ENCODE measurements around the gene GBP7. TPM values are rescaled to one million over a fixed set of nuclear protein-coding genes. Genes with fewer than 3 reads are reported as not detected.

GBP7 gene
- total and polyA plus RNA-seq, 2 donors from 2014 or later, result not detected

DNA sequence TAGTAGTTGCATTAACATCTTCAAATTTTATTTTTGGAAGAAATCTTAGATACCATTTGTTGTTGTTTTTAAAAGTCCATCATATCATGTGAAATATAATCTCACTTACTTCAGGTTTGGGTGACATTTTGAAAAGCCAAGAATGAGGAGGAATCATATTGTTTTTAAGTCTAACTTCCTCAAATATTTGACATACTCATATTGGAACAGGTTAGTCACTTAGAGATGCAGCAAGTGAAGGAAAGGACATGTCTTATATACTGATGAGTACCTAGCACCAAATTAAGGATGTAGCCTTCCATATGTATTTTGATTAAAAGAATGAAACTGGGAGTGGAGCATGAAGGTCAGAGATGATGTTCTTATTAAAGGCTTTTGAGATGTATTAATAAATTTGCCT lies 73.8 kb downstream of the GBP7 start:
- Histone ChIP-seq H3K27me3 (ENCODE audit: control insufficient read depth, insufficient read depth, low read length) (no peaks in the 10 kb centered on the region), H3K4me3 (ENCODE audit: low read length in 3 of 3) (no peak overlapping the region), H3K9me3 (ENCODE audit: control insufficient read depth in 2 of 3, insufficient read depth in 1 of 3, low read length in 3 of 3) (no peaks in the 10 kb centered on the region), H3K27ac (ENCODE audit: low read depth in 2 of 2, low read length in 2 of 2) (no peak overlapping the region), H3K4me1 (ENCODE audit: control insufficient read depth in 2 of 3, insufficient read depth in 2 of 3, low read depth in 1 of 3, low read length in 3 of 3) (no peaks in the 10 kb centered on the region), H3K9ac (ENCODE audit: low read length in 3 of 3) (no peak overlapping the region), H3K36me3 (ENCODE audit: control insufficient read depth in 2 of 3, insufficient read depth in 3 of 3, low read length in 3 of 3) (peaks cover 0 to 3% (median 0%) of the 10 kb centered on the region in 3 donors)
- no peak for DNase-seq
- intact Hi-C loops (cut with DNase I), result no loop called here
- FAIRE-seq, result no peak
- TF ChIP-seq, protein P1, sequence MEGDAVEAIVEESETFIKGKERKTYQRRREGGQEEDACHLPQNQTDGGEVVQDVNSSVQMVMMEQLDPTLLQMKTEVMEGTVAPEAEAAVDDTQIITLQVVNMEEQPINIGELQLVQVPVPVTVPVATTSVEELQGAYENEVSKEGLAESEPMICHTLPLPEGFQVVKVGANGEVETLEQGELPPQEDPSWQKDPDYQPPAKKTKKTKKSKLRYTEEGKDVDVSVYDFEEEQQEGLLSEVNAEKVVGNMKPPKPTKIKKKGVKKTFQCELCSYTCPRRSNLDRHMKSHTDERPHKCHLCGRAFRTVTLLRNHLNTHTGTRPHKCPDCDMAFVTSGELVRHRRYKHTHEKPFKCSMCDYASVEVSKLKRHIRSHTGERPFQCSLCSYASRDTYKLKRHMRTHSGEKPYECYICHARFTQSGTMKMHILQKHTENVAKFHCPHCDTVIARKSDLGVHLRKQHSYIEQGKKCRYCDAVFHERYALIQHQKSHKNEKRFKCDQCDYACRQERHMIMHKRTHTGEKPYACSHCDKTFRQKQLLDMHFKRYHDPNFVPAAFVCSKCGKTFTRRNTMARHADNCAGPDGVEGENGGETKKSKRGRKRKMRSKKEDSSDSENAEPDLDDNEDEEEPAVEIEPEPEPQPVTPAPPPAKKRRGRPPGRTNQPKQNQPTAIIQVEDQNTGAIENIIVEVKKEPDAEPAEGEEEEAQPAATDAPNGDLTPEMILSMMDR (IDR thresholded peaks at IDR 0.05; ENCODE audit: borderline replicate concordance, extremely low read depth, insufficient read depth), result no peak

GRCh38 chr1:89100412-89100811 lies 75.4 kb downstream of the GBP7 start:
- Histone ChIP-seq H3K4me3 (ENCODE audit: low read length in 3 of 3) (no peak overlapping the region), H3K9me3 (ENCODE audit: control insufficient read depth in 2 of 3, insufficient read depth in 1 of 3, low read length in 3 of 3) (peaks cover 0 to 5% (median 0%) of the 10 kb centered on the region in 3 donors), H3K4me1 (ENCODE audit: control insufficient read depth in 2 of 3, insufficient read depth in 2 of 3, low read depth in 1 of 3, low read length in 3 of 3) (no peaks in the 10 kb centered on the region), H3K9ac (ENCODE audit: low read length in 3 of 3) (no peak overlapping the region), H3K27me3 (ENCODE audit: control insufficient read depth, insufficient read depth, low read length) (no peaks in the 10 kb centered on the region), H3K27ac (ENCODE audit: low read depth in 2 of 2, low read length in 2 of 2) (no peak overlapping the region), H3K36me3 (ENCODE audit: control insufficient read depth in 2 of 3, insufficient read depth in 3 of 3, low read length in 3 of 3) (peaks cover 0 to 1% (median 0%) of the 10 kb centered on the region in 3 donors)
- DNase-seq (no peak), FAIRE-seq (no peak)
- TF ChIP-seq, protein P1 (IDR thresholded peaks at IDR 0.05; ENCODE audit: borderline replicate concordance, extremely low read depth, insufficient read depth), result no peak
- intact Hi-C loops (cut with DNase I), result no loop called here

DNA sequence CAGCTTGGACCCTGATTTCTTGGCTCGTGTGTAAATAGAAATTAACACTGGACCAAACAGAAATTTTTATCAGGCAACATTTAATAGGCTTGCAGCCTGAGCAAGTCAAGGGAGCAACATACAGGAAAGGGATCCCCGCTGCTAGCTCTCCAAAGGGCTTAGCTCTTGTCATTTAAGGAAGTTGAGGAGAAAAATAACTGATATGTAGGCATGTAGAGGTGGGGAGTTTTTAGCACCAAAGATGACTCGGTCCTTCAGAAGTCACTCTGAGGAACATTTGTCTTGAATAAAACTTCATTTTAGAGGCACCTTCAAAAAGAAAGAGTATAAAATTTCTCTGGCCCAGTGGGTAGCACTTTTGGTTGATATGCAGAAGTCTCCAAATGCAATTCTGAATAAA lies 76.9 kb downstream of the GBP7 start:
- H3K9ac ChIP-seq (ENCODE audit: low read length in 3 of 3), result no peak overlapping the region
- H3K27me3 ChIP-seq (ENCODE audit: control insufficient read depth, insufficient read depth, low read length), result no peaks in the 10 kb centered on the region
- peaks cover 0 to 5% (median 0%) of the 10 kb centered on the region in 3 donors for H3K9me3 ChIP-seq (ENCODE audit: control insufficient read depth in 2 of 3, insufficient read depth in 1 of 3, low read length in 3 of 3)
- H3K4me1 ChIP-seq (ENCODE audit: control insufficient read depth in 2 of 3, insufficient read depth in 2 of 3, low read depth in 1 of 3, low read length in 3 of 3), result no peaks in the 10 kb centered on the region
- intact Hi-C loops (cut with DNase I), result no loop called here
- no peak for FAIRE-seq
- TF ChIP-seq, protein P1 (IDR thresholded peaks at IDR 0.05; ENCODE audit: borderline replicate concordance, extremely low read depth, insufficient read depth), result no peak
- no peak overlapping the region for H3K4me3 ChIP-seq (ENCODE audit: low read length in 3 of 3)
- no peaks in the 10 kb centered on the region for H3K36me3 ChIP-seq (ENCODE audit: control insufficient read depth in 2 of 3, insufficient read depth in 3 of 3, low read length in 3 of 3)
- H3K27ac ChIP-seq (ENCODE audit: low read depth in 2 of 2, low read length in 2 of 2), result no peak overlapping the region
- no peak for DNase-seq

- Histone ChIP-seq H3K4me1 (ENCODE audit: control insufficient read depth in 2 of 3, insufficient read depth in 2 of 3, low read depth in 1 of 3, low read length in 3 of 3) (no peaks in the 10 kb centered on the region), H3K36me3 (ENCODE audit: control insufficient read depth in 2 of 3, insufficient read depth in 3 of 3, low read length in 3 of 3) (no peaks in the 10 kb centered on the region), H3K27ac (ENCODE audit: low read depth in 2 of 2, low read length in 2 of 2) (no peak overlapping the region), H3K9me3 (ENCODE audit: control insufficient read depth in 2 of 3, insufficient read depth in 1 of 3, low read length in 3 of 3) (peaks cover 0 to 5% (median 0%) of the 10 kb centered on the region in 3 donors), H3K4me3 (ENCODE audit: low read length in 3 of 3) (no peak overlapping the region), H3K27me3 (ENCODE audit: control insufficient read depth, insufficient read depth, low read length) (no peaks in the 10 kb centered on the region), H3K9ac (ENCODE audit: low read length in 3 of 3) (no peak overlapping the region)
- intact Hi-C loops (cut with DNase I), result no loop called here
- DNase-seq, result no peak
- TF ChIP-seq, protein P1 (IDR thresholded peaks at IDR 0.05; ENCODE audit: borderline replicate concordance, extremely low read depth, insufficient read depth), result no peak
- FAIRE-seq, result no peak
Observed at GRCh38 chr1:89095737-89096136, 80.1 kb downstream of the GBP7 start.
